ENCODE results near the gene HMGN2. TPM values are rescaled to one million over a fixed set of nuclear protein-coding genes. Genes with fewer than 3 reads are reported as not detected.

The HMGN2 gene
- total and polyA plus RNA-seq, 12 donors, result 118 to 483 (median 308) TPM

DNA sequence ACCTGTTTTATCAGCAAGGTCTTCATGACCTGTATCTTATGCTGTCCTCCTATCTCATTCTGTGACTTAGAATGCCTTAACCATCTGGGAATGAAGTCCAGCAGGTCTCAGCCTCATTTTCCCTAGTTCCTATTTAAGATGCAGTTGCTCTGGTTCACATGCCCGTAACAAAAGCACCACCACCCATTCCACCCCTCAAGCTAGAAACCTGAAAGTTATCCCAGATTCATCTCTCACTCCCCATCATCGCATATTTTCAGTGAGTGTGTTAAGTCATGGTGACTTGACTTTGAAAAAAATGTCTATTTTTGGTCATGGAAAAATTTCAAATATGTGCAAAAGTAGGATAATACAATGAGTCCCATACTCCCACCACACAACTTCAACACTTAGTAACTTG is 11.7 kb downstream of the HMGN2 start:
- Histone ChIP-seq H3K27me3 (no peaks in the 10 kb centered on the region), H3K4me1 (replicated peaks in 1 of 2) (no peaks in the 10 kb centered on the region), H3K27ac (no peak overlapping the region), H3K36me3 (replicated peaks in 1 of 2) (peaks cover 0 to 5% of the 10 kb centered on the region in 2 donors), H3K9me3 (replicated peaks in 1 of 3) (no peaks in the 10 kb centered on the region), H3K4me3 (no peak overlapping the region)
- WGBS, 4 donors, result 72 to 78% (median 75%) methylated on average over 2 of the region's 2 CpGs
- no peak for DNase-seq
- TF ChIP-seq POLR2A (IDR thresholded peaks at IDR 0.05), result no peak
- TF ChIP-seq, protein P1, sequence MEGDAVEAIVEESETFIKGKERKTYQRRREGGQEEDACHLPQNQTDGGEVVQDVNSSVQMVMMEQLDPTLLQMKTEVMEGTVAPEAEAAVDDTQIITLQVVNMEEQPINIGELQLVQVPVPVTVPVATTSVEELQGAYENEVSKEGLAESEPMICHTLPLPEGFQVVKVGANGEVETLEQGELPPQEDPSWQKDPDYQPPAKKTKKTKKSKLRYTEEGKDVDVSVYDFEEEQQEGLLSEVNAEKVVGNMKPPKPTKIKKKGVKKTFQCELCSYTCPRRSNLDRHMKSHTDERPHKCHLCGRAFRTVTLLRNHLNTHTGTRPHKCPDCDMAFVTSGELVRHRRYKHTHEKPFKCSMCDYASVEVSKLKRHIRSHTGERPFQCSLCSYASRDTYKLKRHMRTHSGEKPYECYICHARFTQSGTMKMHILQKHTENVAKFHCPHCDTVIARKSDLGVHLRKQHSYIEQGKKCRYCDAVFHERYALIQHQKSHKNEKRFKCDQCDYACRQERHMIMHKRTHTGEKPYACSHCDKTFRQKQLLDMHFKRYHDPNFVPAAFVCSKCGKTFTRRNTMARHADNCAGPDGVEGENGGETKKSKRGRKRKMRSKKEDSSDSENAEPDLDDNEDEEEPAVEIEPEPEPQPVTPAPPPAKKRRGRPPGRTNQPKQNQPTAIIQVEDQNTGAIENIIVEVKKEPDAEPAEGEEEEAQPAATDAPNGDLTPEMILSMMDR (IDR thresholded peaks at IDR 0.05), result no peak
- intact Hi-C loops (cut with DNase I), result no loop called here

DNA sequence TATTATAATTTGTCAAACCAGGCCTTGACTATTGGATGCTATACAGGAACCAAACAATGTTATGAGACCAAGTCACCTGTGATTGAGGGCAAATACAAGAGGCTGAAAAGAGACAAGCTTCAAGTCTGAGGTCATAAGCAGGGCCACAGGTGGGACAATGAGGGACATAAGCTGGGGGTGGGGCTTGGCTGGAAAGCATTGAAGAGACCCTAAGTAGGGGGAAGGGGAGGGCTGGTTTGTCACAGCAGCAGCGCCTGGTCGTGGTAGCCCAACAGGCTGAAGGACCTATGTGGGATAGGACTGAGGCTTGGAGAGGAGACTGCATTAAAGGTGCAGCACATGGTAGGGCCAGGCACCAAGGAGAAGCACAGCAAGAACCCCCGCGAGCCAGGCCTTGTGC is 17.9 kb downstream of the HMGN2 start:
- Histone ChIP-seq H3K36me3 (replicated peaks in 1 of 2) (no peaks in the 10 kb centered on the region), H3K4me1 (replicated peaks in 1 of 2) (no peaks in the 10 kb centered on the region), H3K9me3 (replicated peaks in 1 of 3) (no peaks in the 10 kb centered on the region), H3K4me3 (no peak overlapping the region), H3K27ac (no peak overlapping the region), H3K27me3 (no peaks in the 10 kb centered on the region)
- no peak for DNase-seq
- intact Hi-C loops (cut with DNase I), result no loop called here
- no peak for TF ChIP-seq POLR2A (IDR thresholded peaks at IDR 0.05)
- TF ChIP-seq, protein P1 (IDR thresholded peaks at IDR 0.05), result no peak
- 93 to 97% (median 96%) methylated on average over 4 of the region's 4 CpGs for WGBS, 4 donors

DNA sequence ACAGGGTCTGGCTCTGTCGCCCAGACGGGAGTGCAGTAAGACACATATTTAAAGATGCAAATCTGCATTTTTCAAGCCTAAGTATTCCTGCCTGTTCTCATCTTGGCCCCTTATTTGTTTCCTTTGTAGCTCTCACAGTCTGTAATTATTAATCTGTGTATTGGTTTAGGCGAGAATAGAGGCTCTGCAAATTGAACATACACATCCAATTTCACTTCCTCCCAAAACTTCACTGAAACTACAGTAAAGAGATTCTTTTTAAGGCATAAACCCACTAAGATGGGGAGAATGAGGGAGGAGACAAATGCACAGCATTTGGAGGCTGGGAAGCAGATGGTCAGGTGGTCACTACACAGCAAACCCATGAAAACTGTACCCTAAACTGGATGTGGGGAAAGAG is 21.0 kb downstream of the HMGN2 start:
- 56 to 72% (median 68%) methylated on average over 3 of the region's 3 CpGs for WGBS, 4 donors
- DNase-seq, result no peak
- no peak for TF ChIP-seq POLR2A (IDR thresholded peaks at IDR 0.05)
- TF ChIP-seq, protein P1 (IDR thresholded peaks at IDR 0.05), result no peak
- no peaks in the 10 kb centered on the region for H3K36me3 ChIP-seq (replicated peaks in 1 of 2)
- intact Hi-C loops (cut with DNase I), result no loop called here
- no peaks in the 10 kb centered on the region for H3K27me3 ChIP-seq
- no peak overlapping the region for H3K4me3 ChIP-seq
- H3K4me1 ChIP-seq (replicated peaks in 1 of 2), result no peaks in the 10 kb centered on the region
- H3K9me3 ChIP-seq (replicated peaks in 1 of 3), result no peaks in the 10 kb centered on the region
- no peak overlapping the region for H3K27ac ChIP-seq

DNA sequence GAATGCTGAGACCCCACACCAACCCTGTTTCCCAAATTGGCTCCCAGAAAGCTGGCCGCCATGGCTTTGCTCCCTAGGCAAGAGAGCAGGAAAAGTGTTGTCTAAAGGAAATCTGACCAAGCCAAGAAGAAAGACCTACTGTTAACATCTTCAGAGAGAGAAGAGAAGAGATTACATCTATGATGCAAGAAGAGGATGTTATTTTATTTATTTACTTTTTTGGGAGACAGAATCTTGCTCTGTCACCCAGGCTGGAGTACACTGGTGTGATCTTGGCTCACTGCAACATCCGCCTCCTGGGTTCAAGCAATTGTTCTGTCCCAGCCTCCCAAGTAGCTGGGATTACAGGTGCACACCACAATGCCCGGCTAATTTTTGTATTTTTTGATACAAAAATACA is 21.7 kb downstream of the HMGN2 start:
- H3K27ac ChIP-seq, result no peak overlapping the region
- no peaks in the 10 kb centered on the region for H3K27me3 ChIP-seq
- intact Hi-C loops (cut with DNase I), result no loop called here
- no peak overlapping the region for H3K4me3 ChIP-seq
- TF ChIP-seq POLR2A (IDR thresholded peaks at IDR 0.05), result no peak
- TF ChIP-seq, protein P1 (IDR thresholded peaks at IDR 0.05), result no peak
- 69 to 84% (median 80%) methylated on average over 3 of the region's 3 CpGs for WGBS, 4 donors
- H3K9me3 ChIP-seq (replicated peaks in 1 of 3), result no peaks in the 10 kb centered on the region
- no peaks in the 10 kb centered on the region for H3K36me3 ChIP-seq (replicated peaks in 1 of 2)
- no peaks in the 10 kb centered on the region for H3K4me1 ChIP-seq (replicated peaks in 1 of 2)
- no peak for DNase-seq
